ENCODE data around the gene PPM1F.
"Not testable (repeated sequence)": the region's sequence is repeated elsewhere in the genome, so short reads cannot be mapped to it uniquely, and the experiment has no call there.

The PPM1F gene

GRCh38 chr22:21907638-21908522 lies 44.8 kb downstream of the PPM1F start:
- ChIA-PET POLR2A (no interaction called here), CTCF (interaction anchor here (0.6 to 1.0 kb wide), 2 partner anchors 31 to 278 kb away, joined by 3 to 6 read pairs; partner anchors contain the start of gene YDJC)
- TF ChIP-seq FOXA1 (IDR thresholded peaks at IDR 0.05) (no peak), SUZ12 (IDR thresholded peaks at IDR 0.05) (no peak)
- DNase-seq (ENCODE audit: extremely low spot score) = no peak

- CTCF ChIA-PET; DNase-seq (ENCODE audit: extremely low spot score); POLR2A ChIA-PET: not testable (repeated sequence)
Observed at GRCh38 chr22:21905234-21905633, 47.4 kb downstream of the PPM1F start.

DNA sequence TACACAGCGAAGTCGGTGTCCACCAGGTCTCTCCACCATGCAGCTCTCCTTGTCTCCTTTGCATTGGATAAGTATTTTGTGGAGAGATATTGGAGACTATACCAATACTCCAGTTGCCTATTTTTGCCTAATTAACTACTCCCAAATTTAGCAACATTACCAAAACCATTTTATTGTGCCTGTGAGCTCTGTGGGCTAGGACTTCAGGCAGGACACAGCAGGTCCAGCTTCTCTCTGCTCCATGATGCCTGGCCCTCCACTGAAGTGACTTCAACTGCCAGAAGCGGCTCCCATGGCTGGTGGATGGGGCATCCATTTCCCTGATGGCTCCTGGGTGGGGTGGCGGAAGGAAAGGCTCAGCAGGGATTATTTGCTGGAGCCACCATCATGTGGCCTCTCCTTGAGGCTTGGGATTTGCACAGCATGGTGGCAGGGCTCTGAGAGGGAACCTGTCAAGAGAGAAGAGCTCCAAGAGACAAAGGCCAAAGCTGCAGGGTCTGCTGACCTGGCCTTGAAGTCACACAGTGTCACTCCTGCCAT lies 48.3 kb downstream of the PPM1F start:
- DNase-seq (ENCODE audit: extremely low spot score) = peak; percentile 7
- TF ChIP-seq PKNOX1 (IDR thresholded peaks at IDR 0.05) = no peak
- no peak for TF ChIP-seq FOXA1 (IDR thresholded peaks at IDR 0.05)
- no peak for TF ChIP-seq BHLHE40 (IDR thresholded peaks at IDR 0.05; ENCODE audit: borderline replicate concordance)
- TF ChIP-seq ZNF384 (IDR thresholded peaks at IDR 0.05) = no peak
- TF ChIP-seq ELF4 (IDR thresholded peaks at IDR 0.05) = no peak
- TF ChIP-seq FOXK2 (IDR thresholded peaks at IDR 0.05) = no peak
- TF ChIP-seq FOXM1 (IDR thresholded peaks at IDR 0.05; ENCODE audit: borderline replicate concordance) = no peak
- no peak for TF ChIP-seq HDGF (IDR thresholded peaks at IDR 0.05; ENCODE audit: borderline replicate concordance)
- no peak for TF ChIP-seq NFRKB (IDR thresholded peaks at IDR 0.05)
- no peak for TF ChIP-seq SUZ12 (IDR thresholded peaks at IDR 0.05)
- TF ChIP-seq LEF1 (IDR thresholded peaks at IDR 0.05; ENCODE audit: borderline replicate concordance) = no peak
- TF ChIP-seq TARDBP (IDR thresholded peaks at IDR 0.05) = no peak
- no peak for TF ChIP-seq CTBP1 (IDR thresholded peaks at IDR 0.05; ENCODE audit: borderline replicate concordance)
- TF ChIP-seq SP1 (IDR thresholded peaks at IDR 0.05) = no peak
- TF ChIP-seq ARNT (IDR thresholded peaks at IDR 0.05) = no peak
- ChIA-PET CTCF (no interaction called here), POLR2A (no interaction called here)

DNA sequence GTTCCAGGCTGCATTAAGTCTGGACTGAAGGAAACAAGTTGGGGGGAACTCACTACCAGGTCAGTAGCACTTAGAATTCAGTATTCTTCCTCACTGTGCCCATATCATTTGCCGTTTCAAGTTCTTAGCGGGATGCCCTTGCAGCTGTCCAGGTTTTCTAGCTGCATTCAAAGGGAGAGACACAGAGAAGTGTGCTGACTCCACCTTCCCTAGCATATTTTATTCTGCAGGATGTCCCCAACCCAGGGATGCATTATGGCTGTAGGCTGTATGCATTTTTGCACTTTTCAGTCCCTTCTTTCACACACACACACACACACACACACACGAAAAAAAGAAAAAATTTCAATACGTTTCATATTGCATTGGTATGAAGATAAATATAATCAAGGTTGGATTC lies 49.4 kb downstream of the PPM1F start:
- DNase-seq (ENCODE audit: extremely low spot score) = no peak
- POLR2A ChIA-PET = no interaction called here
- CTCF ChIA-PET = interaction anchor here (0.7 kb wide), 1 partner anchor 195 kb away, joined by 6 read pairs; no protein-coding TSS in a partner anchor
- TF ChIP-seq FOXK2 (IDR thresholded peaks at IDR 0.05) = no peak
- no peak for TF ChIP-seq SUZ12 (IDR thresholded peaks at IDR 0.05)
- TF ChIP-seq PKNOX1 (IDR thresholded peaks at IDR 0.05) = no peak
- TF ChIP-seq FOXM1 (IDR thresholded peaks at IDR 0.05; ENCODE audit: borderline replicate concordance) = no peak
- TF ChIP-seq SP1 (IDR thresholded peaks at IDR 0.05) = no peak
- TF ChIP-seq TARDBP (IDR thresholded peaks at IDR 0.05) = no peak
- TF ChIP-seq ELF4 (IDR thresholded peaks at IDR 0.05) = no peak
- no peak for TF ChIP-seq LEF1 (IDR thresholded peaks at IDR 0.05; ENCODE audit: borderline replicate concordance)
- TF ChIP-seq BHLHE40 (IDR thresholded peaks at IDR 0.05; ENCODE audit: borderline replicate concordance) = no peak
- TF ChIP-seq CTBP1 (IDR thresholded peaks at IDR 0.05; ENCODE audit: borderline replicate concordance) = no peak
- no peak for TF ChIP-seq ZNF384 (IDR thresholded peaks at IDR 0.05)
- TF ChIP-seq ARNT (IDR thresholded peaks at IDR 0.05) = no peak
- TF ChIP-seq NFRKB (IDR thresholded peaks at IDR 0.05) = no peak
- TF ChIP-seq L3MBTL2 (conservative IDR thresholded peaks at IDR 0.05) = no peak
- no peak for TF ChIP-seq FOXA1 (IDR thresholded peaks at IDR 0.05)
- no peak for TF ChIP-seq HDGF (IDR thresholded peaks at IDR 0.05; ENCODE audit: borderline replicate concordance)

DNA sequence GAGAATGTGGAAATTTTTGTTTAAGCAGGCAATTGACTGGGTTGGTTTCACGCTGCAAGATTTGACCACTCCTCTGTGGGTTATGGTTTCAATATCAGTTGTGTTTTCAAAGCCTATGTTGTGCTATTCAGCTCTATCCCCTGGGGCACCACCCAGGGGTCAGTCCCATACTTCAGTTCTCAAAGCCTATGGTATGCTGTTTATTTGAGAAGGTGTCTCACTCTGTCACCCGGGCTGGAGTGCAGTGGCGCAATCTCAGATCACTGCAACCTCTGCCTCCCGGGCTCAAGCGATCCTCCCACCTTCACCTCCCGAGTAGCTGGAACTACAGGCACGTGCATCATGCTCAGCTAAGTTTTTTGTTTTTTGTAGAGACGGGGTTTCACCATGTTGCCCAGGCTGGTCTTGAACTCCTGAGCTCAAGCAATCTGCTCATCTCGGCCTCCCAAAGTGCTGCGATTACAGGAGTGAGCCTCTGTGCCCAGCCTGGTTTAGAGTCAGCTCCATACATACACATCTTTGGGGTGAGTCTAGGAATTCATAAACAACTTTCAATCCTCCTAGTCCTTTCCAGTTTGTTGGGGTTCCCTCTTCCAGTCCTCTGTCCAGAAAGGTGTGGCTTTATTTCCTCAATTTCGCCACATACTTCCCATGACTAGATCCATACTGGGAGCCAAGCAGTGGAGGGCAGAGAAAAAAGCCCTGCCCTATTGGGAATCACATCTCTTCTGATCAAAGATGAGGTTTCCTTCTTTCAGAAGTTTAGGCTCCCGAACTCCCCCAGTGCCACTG lies 50.2 kb downstream of the PPM1F start:
- POLR2A ChIA-PET = interaction anchor here (0.8 kb wide), 1 partner anchor 11 kb away, joined by 3 read pairs; no protein-coding TSS in a partner anchor
- no peak for TF ChIP-seq NFRKB (IDR thresholded peaks at IDR 0.05)
- TF ChIP-seq ARNT (IDR thresholded peaks at IDR 0.05) = no peak
- TF ChIP-seq LEF1 (IDR thresholded peaks at IDR 0.05; ENCODE audit: borderline replicate concordance) = no peak
- no peak for TF ChIP-seq PKNOX1 (IDR thresholded peaks at IDR 0.05)
- TF ChIP-seq ELF4 (IDR thresholded peaks at IDR 0.05) = no peak
- no peak for TF ChIP-seq FOXA1 (IDR thresholded peaks at IDR 0.05)
- TF ChIP-seq CTBP1 (IDR thresholded peaks at IDR 0.05; ENCODE audit: borderline replicate concordance) = no peak
- TF ChIP-seq BHLHE40 (IDR thresholded peaks at IDR 0.05; ENCODE audit: borderline replicate concordance) = no peak
- no peak for TF ChIP-seq HDGF (IDR thresholded peaks at IDR 0.05; ENCODE audit: borderline replicate concordance)
- no peak for TF ChIP-seq TARDBP (IDR thresholded peaks at IDR 0.05)
- TF ChIP-seq SUZ12 (IDR thresholded peaks at IDR 0.05) = no peak
- no peak for TF ChIP-seq FOXM1 (IDR thresholded peaks at IDR 0.05; ENCODE audit: borderline replicate concordance)
- no peak for TF ChIP-seq ZNF384 (IDR thresholded peaks at IDR 0.05)
- TF ChIP-seq FOXK2 (IDR thresholded peaks at IDR 0.05) = no peak
- TF ChIP-seq SP1 (IDR thresholded peaks at IDR 0.05) = no peak
- TF ChIP-seq L3MBTL2 (conservative IDR thresholded peaks at IDR 0.05) = no peak
- CTCF ChIA-PET = no interaction called here
- no peak for DNase-seq (ENCODE audit: extremely low spot score)
